SK-N-SH treated with all-trans-retinoic acid at 6 μM for 48 hours (cell line): ENCODE data around the gene NPAS2.

ENCODE experiments used
- ATAC-seq: fragments of 200-7000 bp; cut with Tn5 transposase; 3 replicates; pipeline ENCODE4 v1.9.1; 2020; ENCODE audit warnings: mild to moderate bottlenecking, moderate library complexity
- ARNTL ChIP-seq: fragments of 450-650 bp; formaldehyde crosslinking; IDR thresholded peaks from 2 replicates; pipeline ENCODE4 v1.5.0; 2020; ENCODE audit warnings: low read depth, mild to moderate bottlenecking, moderate library complexity, borderline replicate concordance
- BACH2 ChIP-seq: fragments of 250-450 bp; sonication (Bioruptor Pico); IDR thresholded peaks from 2 replicates; pipeline ENCODE4 v1.9.0; 2021; ENCODE audit warnings: mild to moderate bottlenecking, borderline replicate concordance
- CSDC2 ChIP-seq: fragments of 250-450 bp; sonication (Bioruptor Pico); IDR thresholded peaks from 2 replicates; pipeline ENCODE4 v1.5.0; 2020; ENCODE audit warnings: mild to moderate bottlenecking, moderate library complexity
- ESRRG ChIP-seq: fragments of 250-450 bp; sonication (Bioruptor Pico); IDR thresholded peaks from 2 replicates; pipeline ENCODE4 v1.6.1; 2021; ENCODE audit warnings: mild to moderate bottlenecking
- GLIS3 ChIP-seq: fragments of 250-450 bp; sonication (Bioruptor Pico); IDR thresholded peaks from 2 replicates; pipeline ENCODE4 v1.5.0; 2020; ENCODE audit warnings: mild to moderate bottlenecking, moderate library complexity
- ISL1 ChIP-seq: fragments of 250-450 bp; sonication (Bioruptor Pico); IDR thresholded peaks from 2 replicates; pipeline ENCODE4 v2.1.2; 2022; ENCODE audit warnings: mild to moderate bottlenecking, moderate library complexity
- OSR1 ChIP-seq: fragments of 250-450 bp; sonication (Bioruptor Pico); IDR thresholded peaks from 2 replicates; pipeline ENCODE4 v1.8.0; 2022; ENCODE audit warnings: moderate library complexity, mild to moderate bottlenecking, inconsistent platforms
- PPARA ChIP-seq: fragments of 250-450 bp; sonication (Bioruptor Pico); IDR thresholded peaks from 2 replicates; pipeline ENCODE4 v1.5.0; 2020; ENCODE audit warnings: mild to moderate bottlenecking, borderline replicate concordance
- RARB ChIP-seq: fragments of 250-450 bp; sonication (Bioruptor Pico); IDR thresholded peaks from 2 replicates; pipeline ENCODE4 v1.8.0; 2021; ENCODE audit warnings: mild to moderate bottlenecking, moderate library complexity
- SNAI2 ChIP-seq: fragments of 250-450 bp; sonication (Bioruptor Pico); IDR thresholded peaks from 2 replicates; pipeline ENCODE4 v1.5.0; 2020; ENCODE audit warnings: mild to moderate bottlenecking, moderate library complexity
- TCF4 ChIP-seq: fragments of 250-450 bp; sonication (Bioruptor Pico); IDR thresholded peaks from 2 replicates; pipeline ENCODE4 v1.8.0; 2021; ENCODE audit warnings: mild to moderate bottlenecking, moderate library complexity, borderline replicate concordance
- TOX ChIP-seq: fragments of 250-450 bp; sonication (Bioruptor Pico); IDR thresholded peaks from 2 replicates; pipeline ENCODE4 v1.8.0; 2021; ENCODE audit warnings: mild to moderate bottlenecking, moderate library complexity, borderline replicate concordance
- ZC3H10 ChIP-seq: fragments of 250-450 bp; sonication (Bioruptor Pico); IDR thresholded peaks from 2 replicates; pipeline ENCODE4 v1.5.1; 2021; ENCODE audit warnings: mild to moderate bottlenecking, moderate library complexity
- ZFP3 ChIP-seq: fragments of 250-450 bp; sonication (Bioruptor Pico); IDR thresholded peaks from 2 replicates; pipeline ENCODE4 v1.5.0; 2020; ENCODE audit warnings: mild to moderate bottlenecking, moderate library complexity
- ZFP30 ChIP-seq: fragments of 450-650 bp; formaldehyde crosslinking; IDR thresholded peaks from 2 replicates; pipeline ENCODE4 v1.5.0; 2022; ENCODE audit warnings: mild to moderate bottlenecking, moderate library complexity
- ZNF565 ChIP-seq: fragments of 450-650 bp; formaldehyde crosslinking; conservative IDR thresholded peaks from 2 replicates; pipeline ENCODE4 v1.5.0; 2020; ENCODE audit warnings: low read depth, mild to moderate bottlenecking, moderate library complexity
- ZNF70 ChIP-seq: fragments of 450-650 bp; formaldehyde crosslinking; IDR thresholded peaks from 2 replicates; pipeline ENCODE4 v1.5.0; 2020; ENCODE audit warnings: mild to moderate bottlenecking, moderate library complexity
- ZNF8 ChIP-seq: fragments of 450-650 bp; formaldehyde crosslinking; IDR thresholded peaks from 2 replicates; pipeline ENCODE4 v1.5.0; 2020; ENCODE audit warnings: mild to moderate bottlenecking, moderate library complexity
- TF ChIP-seq, protein P1 (sequence below): fragments of 250-450 bp; sonication (Bioruptor Pico); IDR thresholded peaks from 2 replicates; pipeline ENCODE4 v1.5.0; 2020; ENCODE audit warnings: mild to moderate bottlenecking, moderate library complexity
- TF ChIP-seq, protein P2 (sequence below): fragments of 250-450 bp; sonication (Bioruptor Pico); IDR thresholded peaks from 2 replicates; pipeline ENCODE4 v1.5.1; 2021; ENCODE audit warnings: mild to moderate bottlenecking, moderate library complexity
- TF ChIP-seq, protein P3 (sequence below): fragments of 250-450 bp; sonication (Bioruptor Pico); IDR thresholded peaks from 2 replicates; pipeline ENCODE4 v1.5.1; 2020; ENCODE audit warnings: low read depth, mild to moderate bottlenecking, moderate library complexity
- TF ChIP-seq, protein P4 (sequence below): fragments of 250-450 bp; sonication (Bioruptor Pico); IDR thresholded peaks from 2 replicates; pipeline ENCODE4 v1.8.0; 2021; ENCODE audit warnings: low read depth, mild to moderate bottlenecking, moderate library complexity, borderline replicate concordance

Gene NPAS2

DNA sequence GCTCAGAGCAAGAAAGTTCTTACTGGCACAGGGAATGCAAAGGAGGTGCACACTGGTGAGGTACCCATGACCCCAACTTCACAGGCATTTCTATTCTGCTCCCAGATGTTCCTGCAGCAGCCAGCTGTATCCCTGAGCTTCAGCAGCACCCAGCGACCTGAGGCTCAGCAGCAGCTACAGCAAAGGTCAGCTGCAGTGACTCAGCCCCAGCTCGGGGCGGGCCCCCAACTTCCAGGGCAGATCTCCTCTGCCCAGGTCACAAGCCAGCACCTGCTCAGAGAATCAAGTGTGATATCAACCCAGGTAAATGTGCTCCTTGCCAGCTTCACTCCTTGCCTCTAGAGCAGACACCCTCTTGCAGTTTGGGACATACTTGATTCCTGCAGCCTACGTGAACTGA is 168.0 kb downstream of the NPAS2 start:
- ATAC-seq = no peak
- TF ChIP-seq ZNF70 (CRISPR knock-in tag) = no peak
- TF ChIP-seq TCF4 (CRISPR knock-in tag) = no peak
- no peak for TF ChIP-seq ESRRG (CRISPR knock-in tag)
- TF ChIP-seq TOX (CRISPR knock-in tag) = no peak
- TF ChIP-seq RARB (CRISPR knock-in tag) = no peak
- TF ChIP-seq CSDC2 (CRISPR knock-in tag) = no peak
- TF ChIP-seq, protein P1, sequence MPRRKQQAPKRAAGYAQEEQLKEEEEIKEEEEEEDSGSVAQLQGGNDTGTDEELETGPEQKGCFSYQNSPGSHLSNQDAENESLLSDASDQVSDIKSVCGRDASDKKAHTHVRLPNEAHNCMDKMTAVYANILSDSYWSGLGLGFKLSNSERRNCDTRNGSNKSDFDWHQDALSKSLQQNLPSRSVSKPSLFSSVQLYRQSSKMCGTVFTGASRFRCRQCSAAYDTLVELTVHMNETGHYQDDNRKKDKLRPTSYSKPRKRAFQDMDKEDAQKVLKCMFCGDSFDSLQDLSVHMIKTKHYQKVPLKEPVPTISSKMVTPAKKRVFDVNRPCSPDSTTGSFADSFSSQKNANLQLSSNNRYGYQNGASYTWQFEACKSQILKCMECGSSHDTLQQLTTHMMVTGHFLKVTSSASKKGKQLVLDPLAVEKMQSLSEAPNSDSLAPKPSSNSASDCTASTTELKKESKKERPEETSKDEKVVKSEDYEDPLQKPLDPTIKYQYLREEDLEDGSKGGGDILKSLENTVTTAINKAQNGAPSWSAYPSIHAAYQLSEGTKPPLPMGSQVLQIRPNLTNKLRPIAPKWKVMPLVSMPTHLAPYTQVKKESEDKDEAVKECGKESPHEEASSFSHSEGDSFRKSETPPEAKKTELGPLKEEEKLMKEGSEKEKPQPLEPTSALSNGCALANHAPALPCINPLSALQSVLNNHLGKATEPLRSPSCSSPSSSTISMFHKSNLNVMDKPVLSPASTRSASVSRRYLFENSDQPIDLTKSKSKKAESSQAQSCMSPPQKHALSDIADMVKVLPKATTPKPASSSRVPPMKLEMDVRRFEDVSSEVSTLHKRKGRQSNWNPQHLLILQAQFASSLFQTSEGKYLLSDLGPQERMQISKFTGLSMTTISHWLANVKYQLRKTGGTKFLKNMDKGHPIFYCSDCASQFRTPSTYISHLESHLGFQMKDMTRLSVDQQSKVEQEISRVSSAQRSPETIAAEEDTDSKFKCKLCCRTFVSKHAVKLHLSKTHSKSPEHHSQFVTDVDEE (CRISPR knock-in tag) = no peak
- no peak for TF ChIP-seq PPARA (CRISPR knock-in tag)
- TF ChIP-seq ARNTL (CRISPR knock-in tag) = no peak
- TF ChIP-seq ZNF565 (CRISPR knock-in tag) = no peak
- TF ChIP-seq, protein P2, sequence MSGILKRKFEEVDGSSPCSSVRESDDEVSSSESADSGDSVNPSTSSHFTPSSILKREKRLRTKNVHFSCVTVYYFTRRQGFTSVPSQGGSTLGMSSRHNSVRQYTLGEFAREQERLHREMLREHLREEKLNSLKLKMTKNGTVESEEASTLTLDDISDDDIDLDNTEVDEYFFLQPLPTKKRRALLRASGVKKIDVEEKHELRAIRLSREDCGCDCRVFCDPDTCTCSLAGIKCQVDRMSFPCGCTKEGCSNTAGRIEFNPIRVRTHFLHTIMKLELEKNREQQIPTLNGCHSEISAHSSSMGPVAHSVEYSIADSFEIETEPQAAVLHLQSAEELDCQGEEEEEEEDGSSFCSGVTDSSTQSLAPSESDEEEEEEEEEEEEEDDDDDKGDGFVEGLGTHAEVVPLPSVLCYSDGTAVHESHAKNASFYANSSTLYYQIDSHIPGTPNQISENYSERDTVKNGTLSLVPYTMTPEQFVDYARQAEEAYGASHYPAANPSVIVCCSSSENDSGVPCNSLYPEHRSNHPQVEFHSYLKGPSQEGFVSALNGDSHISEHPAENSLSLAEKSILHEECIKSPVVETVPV (CRISPR knock-in tag) = no peak
- no peak for TF ChIP-seq ZFP3 (CRISPR knock-in tag)
- TF ChIP-seq ZC3H10 (CRISPR knock-in tag) = no peak
- TF ChIP-seq ZFP30 (CRISPR knock-in tag) = no peak
- no peak for TF ChIP-seq ZNF8 (CRISPR knock-in tag)
- TF ChIP-seq, protein P3, sequence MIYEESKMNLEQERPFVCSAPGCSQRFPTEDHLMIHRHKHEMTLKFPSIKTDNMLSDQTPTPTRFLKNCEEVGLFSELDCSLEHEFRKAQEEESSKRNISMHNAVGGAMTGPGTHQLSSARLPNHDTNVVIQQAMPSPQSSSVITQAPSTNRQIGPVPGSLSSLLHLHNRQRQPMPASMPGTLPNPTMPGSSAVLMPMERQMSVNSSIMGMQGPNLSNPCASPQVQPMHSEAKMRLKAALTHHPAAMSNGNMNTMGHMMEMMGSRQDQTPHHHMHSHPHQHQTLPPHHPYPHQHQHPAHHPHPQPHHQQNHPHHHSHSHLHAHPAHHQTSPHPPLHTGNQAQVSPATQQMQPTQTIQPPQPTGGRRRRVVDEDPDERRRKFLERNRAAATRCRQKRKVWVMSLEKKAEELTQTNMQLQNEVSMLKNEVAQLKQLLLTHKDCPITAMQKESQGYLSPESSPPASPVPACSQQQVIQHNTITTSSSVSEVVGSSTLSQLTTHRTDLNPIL (CRISPR knock-in tag) = no peak

DNA sequence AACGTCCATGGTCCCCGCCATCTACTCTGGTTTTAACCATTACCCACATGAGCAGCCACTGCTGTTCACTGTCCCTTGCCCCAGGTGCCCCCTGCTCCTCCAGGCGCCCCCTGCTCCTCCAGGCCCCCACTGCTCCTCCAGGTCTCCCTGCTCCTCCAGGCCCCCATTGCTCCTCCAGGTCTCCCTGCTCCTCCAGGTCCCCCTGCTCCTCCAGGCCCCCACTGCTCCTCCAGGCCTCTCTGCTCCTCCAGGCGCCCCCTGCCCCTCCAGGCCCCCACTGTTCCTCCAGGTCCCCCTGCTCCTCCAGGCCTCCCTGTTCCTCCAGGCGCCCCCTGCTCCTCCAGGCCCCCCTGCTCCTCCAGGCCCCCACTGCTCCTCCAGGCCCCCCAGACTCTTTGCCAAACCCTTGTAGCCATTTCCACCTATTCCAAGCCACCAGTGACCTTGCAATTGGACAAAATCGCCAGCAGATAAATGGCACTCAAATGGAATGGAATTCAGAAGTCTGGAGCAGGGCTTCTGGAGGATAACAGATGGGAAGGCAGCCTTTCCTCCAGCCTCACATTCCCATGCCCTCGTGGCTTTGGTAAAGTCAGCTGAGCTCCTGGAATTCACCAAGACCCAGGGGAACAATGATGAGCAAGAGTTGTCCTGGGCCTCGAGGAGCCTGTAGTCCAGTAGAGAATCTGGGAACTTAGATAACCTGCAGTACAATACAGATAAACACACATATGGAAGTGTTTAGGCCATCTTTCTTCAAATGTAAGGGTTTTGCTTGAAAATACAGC is 168.9 kb downstream of the NPAS2 start:
- ATAC-seq = no peak
- TF ChIP-seq ZC3H10 (CRISPR knock-in tag) = no peak
- TF ChIP-seq ZNF565 (CRISPR knock-in tag) = no peak
- no peak for TF ChIP-seq ISL1 (CRISPR knock-in tag)
- no peak for TF ChIP-seq OSR1 (CRISPR knock-in tag)
- no peak for TF ChIP-seq SNAI2 (CRISPR knock-in tag)

DNA sequence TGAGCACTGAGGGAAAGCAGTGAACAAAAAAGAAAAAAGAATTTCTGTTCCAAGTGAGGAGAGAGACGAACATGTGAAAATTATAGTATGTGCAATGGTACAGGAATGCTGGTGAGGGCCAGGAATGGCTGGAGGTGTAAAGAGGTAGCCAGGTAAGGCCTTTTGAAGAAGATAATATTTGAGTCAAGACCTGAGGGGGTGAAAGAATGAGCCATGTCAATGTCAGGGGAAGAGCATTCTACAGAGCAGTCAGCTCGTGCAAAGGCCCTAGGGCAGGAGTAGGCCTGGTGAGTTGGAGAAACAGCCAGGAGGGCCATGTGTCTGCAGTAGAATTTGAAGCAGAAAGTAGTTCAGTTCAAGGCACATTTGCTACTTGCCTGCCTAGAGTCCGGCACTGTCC is 169.7 kb downstream of the NPAS2 start:
- ATAC-seq = no peak
- TF ChIP-seq, protein P1 (CRISPR knock-in tag) = no peak
- no peak for TF ChIP-seq OSR1 (CRISPR knock-in tag)
- TF ChIP-seq ZNF8 (CRISPR knock-in tag) = no peak
- TF ChIP-seq, protein P3 (CRISPR knock-in tag) = no peak
- TF ChIP-seq GLIS3 (CRISPR knock-in tag) = no peak
- TF ChIP-seq ZNF565 (CRISPR knock-in tag) = no peak
- no peak for TF ChIP-seq BACH2 (CRISPR knock-in tag)
- TF ChIP-seq PPARA (CRISPR knock-in tag) = no peak
- no peak for TF ChIP-seq SNAI2 (CRISPR knock-in tag)
- TF ChIP-seq, protein P4, sequence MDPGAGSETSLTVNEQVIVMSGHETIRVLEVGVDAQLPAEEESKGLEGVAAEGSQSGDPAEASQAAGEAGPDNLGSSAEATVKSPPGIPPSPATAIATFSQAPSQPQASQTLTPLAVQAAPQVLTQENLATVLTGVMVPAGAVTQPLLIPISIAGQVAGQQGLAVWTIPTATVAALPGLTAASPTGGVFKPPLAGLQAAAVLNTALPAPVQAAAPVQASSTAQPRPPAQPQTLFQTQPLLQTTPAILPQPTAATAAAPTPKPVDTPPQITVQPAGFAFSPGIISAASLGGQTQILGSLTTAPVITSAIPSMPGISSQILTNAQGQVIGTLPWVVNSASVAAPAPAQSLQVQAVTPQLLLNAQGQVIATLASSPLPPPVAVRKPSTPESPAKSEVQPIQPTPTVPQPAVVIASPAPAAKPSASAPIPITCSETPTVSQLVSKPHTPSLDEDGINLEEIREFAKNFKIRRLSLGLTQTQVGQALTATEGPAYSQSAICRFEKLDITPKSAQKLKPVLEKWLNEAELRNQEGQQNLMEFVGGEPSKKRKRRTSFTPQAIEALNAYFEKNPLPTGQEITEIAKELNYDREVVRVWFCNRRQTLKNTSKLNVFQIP (CRISPR knock-in tag) = no peak
- TF ChIP-seq ZNF70 (CRISPR knock-in tag) = no peak
- TF ChIP-seq ARNTL (CRISPR knock-in tag) = no peak
- no peak for TF ChIP-seq ZFP3 (CRISPR knock-in tag)
- TF ChIP-seq ZC3H10 (CRISPR knock-in tag) = no peak
- TF ChIP-seq TOX (CRISPR knock-in tag) = no peak
